ENCODE measurements around the gene PADI1. TPM values are rescaled to one million over a fixed set of nuclear protein-coding genes. Genes with fewer than 3 reads are reported as not detected.

Gene PADI1
- polyA plus RNA-seq, 1 donor from 2014 or later = not detected

DNA sequence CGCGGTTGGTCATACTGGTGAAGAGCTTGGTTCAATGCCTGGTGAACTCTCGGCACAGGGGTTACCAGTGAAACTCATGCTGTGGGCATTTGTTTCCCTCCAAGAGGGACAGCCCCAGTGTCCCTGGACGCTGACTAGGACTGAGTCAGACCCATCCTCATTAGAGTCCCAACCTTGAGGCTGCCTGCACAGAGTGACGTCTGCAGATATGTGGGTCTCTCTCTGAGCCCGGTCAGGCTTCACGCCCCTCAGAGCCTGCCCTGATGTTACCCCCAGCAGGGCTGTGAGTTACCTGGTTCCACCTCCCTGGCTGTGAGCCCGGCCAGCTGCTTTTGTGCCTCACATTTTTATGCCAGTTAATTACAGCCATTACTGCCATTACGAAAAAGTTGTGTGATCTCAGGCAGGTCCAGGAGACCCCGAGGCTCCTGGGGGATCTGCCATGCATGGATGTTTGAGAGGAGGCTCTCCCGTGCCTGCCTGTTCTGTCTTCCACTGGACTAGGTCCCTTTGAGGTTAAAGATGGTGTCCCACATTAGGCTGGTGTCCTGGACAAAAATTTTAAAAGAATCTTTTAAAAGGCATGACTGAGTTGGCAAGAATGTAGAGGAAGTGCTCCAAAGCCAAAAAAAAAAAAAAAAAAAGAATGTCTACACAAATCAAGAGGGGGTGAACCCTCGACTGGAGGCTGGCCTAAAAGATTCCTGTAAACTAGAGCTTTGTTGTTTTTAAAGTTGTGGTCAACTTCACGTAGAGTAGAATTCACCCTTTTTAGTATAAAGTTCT is 36.6 kb upstream of the PADI1 start:
- Mint-ChIP-seq H3K4me3 (no peak overlapping the region), H3K27me3 (peaks cover 9% of the 10 kb centered on the region), H3K9me3 (no peaks in the 10 kb centered on the region), H3K4me1 (peaks cover 0 to 1% (median 0%) of the 10 kb centered on the region in 3 donors), H3K27ac (no peak overlapping the region), H3K36me3 (peaks cover 1% of the 10 kb centered on the region)

DNA sequence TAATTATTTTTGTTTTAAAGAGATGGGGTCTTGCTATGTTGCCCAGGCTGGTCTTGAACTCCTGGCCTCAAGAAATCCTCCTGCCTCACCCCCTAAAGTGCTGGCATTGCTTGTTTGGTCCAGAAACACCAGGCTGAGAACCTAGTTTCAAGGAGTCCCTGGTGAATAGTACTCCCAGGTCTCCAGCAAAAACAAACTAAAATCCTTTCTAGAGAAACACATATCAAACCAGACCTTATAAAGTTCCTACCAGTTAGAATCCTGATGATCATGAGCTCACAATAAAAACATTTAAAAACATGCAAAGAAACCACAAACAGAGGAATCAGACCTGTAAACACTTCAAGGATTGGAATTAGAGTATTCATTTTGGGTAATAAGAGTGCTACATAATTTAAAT is 34.4 kb upstream of the PADI1 start:
- H3K4me3 Mint-ChIP-seq = no peak overlapping the region
- no peak overlapping the region for H3K27ac Mint-ChIP-seq
- peaks cover 14% of the 10 kb centered on the region for H3K27me3 Mint-ChIP-seq
- peaks cover 0 to 3% (median 0%) of the 10 kb centered on the region in 3 donors for H3K9me3 Mint-ChIP-seq
- peaks cover 1% of the 10 kb centered on the region for H3K36me3 Mint-ChIP-seq
- peaks cover 0 to 1% (median 0%) of the 10 kb centered on the region in 3 donors for H3K4me1 Mint-ChIP-seq

DNA sequence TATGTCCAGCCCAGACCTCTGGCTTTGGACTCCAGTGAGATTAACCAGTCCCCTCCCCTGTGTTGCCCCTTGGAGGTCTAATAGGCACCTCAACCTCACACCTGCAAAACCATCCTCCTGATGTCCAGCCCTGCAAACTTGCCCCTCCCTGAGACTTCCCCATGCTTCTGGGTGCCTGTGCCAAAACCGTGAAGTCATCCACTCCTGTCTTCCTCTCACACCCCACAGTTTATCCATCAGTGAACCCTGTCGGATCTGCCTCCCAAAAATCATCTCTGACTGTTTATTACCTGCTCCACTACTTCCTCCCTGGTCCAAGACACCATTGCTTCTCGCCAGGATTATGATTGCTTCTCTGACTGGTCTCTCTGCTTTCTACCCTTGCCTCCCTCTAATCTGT is 31.7 kb upstream of the PADI1 start:
- Mint-ChIP-seq H3K27ac (no peak overlapping the region), H3K4me1 (peaks cover 0 to 1% (median 0%) of the 10 kb centered on the region in 3 donors)

DNA sequence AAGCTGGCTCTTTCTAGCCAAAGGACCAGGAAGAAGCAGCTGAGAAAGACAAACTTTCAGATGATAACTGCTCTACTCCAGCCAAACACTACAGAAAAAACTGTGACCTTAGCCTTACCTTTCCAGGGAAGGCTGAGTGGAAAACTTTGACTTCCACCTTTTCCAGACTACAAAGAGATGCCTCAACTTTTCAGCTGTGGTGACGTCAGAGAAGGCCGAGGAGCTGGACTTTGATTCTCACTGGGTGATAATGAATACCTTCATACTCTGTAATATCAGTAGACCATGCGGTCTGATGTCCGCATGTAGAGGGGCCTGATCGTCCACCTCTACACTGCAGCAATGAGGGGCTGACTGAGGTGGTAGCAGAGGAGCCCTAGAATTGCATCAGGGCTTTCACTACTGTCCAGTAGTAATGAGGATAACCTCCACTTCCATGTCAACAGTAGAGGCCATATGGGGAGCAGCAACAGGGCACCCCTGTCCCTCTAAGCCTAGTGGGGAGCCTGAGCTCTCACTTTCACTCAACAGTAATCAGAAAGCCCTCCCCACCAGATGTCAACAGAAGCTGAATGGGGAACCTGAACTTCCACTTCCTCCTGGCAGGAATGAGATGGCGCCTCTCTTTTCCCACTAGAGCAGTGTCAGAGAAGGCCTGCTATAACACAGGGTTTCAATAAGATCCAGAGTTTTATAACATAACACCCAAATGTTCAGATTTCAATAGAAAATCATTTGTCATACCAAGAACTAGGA is 28.4 kb upstream of the PADI1 start:
- no peaks in the 10 kb centered on the region for H3K36me3 Mint-ChIP-seq
- no peak overlapping the region for H3K4me3 Mint-ChIP-seq
- peaks cover 15% of the 10 kb centered on the region for H3K27me3 Mint-ChIP-seq
- peaks cover 6 to 14% (median 9%) of the 10 kb centered on the region in 3 donors for H3K4me1 Mint-ChIP-seq
- H3K9me3 Mint-ChIP-seq = peaks cover 0 to 3% (median 0%) of the 10 kb centered on the region in 3 donors
- peak overlapping the region in 1 of 3 donors; percentile 8 for H3K27ac Mint-ChIP-seq

More for the DNA sequence above, 31.7 kb upstream of the PADI1 start:
- H3K36me3 Mint-ChIP-seq = no peaks in the 10 kb centered on the region
- peaks cover 0 to 3% (median 0%) of the 10 kb centered on the region in 3 donors for H3K9me3 Mint-ChIP-seq
- H3K27me3 Mint-ChIP-seq = peaks cover 12% of the 10 kb centered on the region
- no peak overlapping the region for H3K4me3 Mint-ChIP-seq

DNA sequence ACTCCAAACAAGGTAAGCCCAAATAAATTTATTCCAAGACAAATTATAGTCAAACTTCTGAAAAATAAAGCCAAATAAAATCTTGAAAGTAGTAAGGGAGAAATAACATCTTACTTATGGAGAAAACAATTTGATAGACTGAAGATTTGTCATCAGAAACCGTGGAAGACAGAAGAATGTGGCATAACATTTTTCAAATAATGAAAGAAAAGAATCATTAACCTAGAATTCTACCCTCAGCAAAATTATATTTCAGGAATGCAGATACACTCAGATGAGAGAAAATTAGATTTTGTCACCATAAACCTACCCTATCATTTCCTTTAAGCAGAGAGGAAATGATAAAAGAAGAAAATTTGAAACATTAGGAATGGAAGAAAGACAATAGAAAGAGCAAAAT is 27.3 kb upstream of the PADI1 start:
- Mint-ChIP-seq H3K36me3 (no peaks in the 10 kb centered on the region), H3K4me1 (peaks cover 8 to 22% (median 17%) of the 10 kb centered on the region in 3 donors), H3K4me3 (no peak overlapping the region), H3K27me3 (peaks cover 12% of the 10 kb centered on the region), H3K27ac (no peak overlapping the region), H3K9me3 (peaks cover 0 to 3% (median 0%) of the 10 kb centered on the region in 3 donors)

DNA sequence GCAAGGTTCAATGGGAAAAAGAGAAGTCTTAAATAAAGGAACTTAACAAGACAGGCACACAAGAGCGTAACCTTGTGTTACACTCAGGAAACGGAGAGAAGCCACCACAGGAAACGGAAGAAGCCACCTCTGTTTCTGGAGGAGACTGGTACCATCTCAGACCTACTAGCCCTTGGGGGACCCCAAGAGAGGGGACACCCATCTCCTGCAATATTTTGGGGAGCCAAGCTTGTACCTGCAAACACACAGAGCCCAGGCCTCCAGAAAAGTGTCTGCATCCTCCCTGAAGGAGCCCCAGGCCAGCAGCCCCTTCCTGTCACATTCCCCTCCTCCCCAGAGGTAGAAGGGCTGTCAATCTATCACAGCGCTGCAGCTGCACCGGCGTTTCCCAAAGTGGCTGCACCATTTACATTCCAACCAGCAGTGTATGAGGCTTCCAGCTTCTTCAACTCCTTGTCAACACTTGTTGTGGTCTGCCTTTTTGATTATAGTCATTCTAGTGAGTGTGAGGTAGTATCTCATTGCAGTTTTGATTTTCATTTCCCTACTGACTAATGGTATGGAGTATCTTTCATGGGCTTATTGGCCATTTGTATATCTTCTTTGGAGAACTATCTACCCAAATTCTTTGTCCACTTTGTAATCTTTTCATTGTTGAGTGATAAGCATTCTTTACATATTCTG is 23.0 kb upstream of the PADI1 start:
- H3K36me3 Mint-ChIP-seq = no peaks in the 10 kb centered on the region
- H3K4me3 Mint-ChIP-seq = peak overlapping the region in 2 of 4 donors; percentile 10 to 61
- H3K27me3 Mint-ChIP-seq = peaks cover 4% of the 10 kb centered on the region
- peaks cover 8 to 28% (median 22%) of the 10 kb centered on the region in 3 donors for H3K4me1 Mint-ChIP-seq
- H3K9me3 Mint-ChIP-seq = no peaks in the 10 kb centered on the region
- peak overlapping the region in 1 of 3 donors; percentile 72 for H3K27ac Mint-ChIP-seq

DNA sequence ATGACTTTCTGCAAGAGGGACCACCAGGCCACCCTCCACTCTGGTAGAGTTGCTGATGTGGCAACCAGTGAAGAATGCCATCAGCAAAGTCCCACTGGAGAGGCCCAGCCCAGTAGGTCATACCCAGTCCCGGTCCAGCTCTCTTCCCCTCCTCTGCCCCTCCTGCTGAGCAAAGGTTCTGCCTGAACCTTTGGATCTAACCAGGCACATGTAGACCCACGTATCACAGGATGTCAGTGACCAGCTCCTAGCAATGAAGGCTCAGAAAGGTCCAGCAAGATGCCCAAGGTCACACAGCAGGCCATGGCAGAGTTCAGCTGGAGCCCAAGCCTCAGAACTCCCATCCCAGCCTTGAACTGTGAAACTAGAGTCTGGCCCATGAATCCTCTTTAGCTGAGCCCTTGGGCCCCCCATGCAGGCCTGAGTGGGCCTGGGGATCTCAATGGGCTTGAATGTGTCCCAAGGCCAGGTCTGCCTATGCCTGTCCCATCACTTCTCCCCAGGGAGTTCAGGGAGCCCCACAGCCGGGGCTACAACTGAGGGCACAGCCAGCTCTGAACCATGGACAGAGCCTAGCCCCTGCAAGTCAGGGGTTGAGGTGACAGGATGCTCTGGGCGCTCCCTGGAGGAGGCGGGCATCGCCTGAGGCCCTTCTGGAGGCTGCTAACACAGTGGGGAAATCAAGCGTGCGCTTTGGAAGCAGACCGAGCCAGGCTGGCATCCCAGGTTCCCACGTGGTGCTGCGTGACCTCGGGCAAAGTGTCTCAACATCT is 21.4 kb upstream of the PADI1 start:
- H3K27me3 Mint-ChIP-seq = peaks cover 2% of the 10 kb centered on the region
- peaks cover 8 to 30% (median 22%) of the 10 kb centered on the region in 3 donors for H3K4me1 Mint-ChIP-seq
- H3K4me3 Mint-ChIP-seq = no peak overlapping the region
- H3K27ac Mint-ChIP-seq = no peak overlapping the region
- H3K36me3 Mint-ChIP-seq = no peaks in the 10 kb centered on the region
- peaks cover 0 to 7% (median 3%) of the 10 kb centered on the region in 3 donors for H3K9me3 Mint-ChIP-seq

DNA sequence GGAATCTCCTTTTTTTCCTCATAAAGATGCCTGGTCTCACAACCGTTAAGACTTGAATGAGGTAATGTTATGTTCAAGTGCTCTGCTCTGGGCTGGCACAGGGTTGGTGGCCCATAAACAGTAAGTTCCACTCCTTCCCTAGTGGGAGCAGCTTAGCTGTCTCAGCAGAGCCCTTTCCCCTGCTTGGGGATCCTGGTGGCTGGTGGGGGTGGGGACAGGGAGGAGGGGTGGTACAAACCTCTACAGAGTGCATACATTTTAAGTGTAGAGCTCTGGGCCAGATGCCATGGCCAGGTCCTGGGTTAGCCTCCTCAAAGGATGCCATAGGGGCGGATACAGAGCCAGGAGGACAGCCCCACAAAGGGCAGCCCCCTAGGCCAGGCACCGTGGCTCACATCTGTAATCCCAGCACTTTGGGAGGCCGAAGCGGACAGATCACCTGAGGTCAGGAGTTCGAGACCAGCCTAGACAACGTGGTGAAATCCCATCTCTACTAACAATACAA is 20.7 kb upstream of the PADI1 start:
- Mint-ChIP-seq H3K4me3 (no peak overlapping the region), H3K27ac (no peak overlapping the region), H3K27me3 (no peaks in the 10 kb centered on the region), H3K36me3 (no peaks in the 10 kb centered on the region), H3K9me3 (peaks cover 3 to 13% (median 3%) of the 10 kb centered on the region in 3 donors), H3K4me1 (peaks cover 8 to 30% (median 22%) of the 10 kb centered on the region in 3 donors)

DNA sequence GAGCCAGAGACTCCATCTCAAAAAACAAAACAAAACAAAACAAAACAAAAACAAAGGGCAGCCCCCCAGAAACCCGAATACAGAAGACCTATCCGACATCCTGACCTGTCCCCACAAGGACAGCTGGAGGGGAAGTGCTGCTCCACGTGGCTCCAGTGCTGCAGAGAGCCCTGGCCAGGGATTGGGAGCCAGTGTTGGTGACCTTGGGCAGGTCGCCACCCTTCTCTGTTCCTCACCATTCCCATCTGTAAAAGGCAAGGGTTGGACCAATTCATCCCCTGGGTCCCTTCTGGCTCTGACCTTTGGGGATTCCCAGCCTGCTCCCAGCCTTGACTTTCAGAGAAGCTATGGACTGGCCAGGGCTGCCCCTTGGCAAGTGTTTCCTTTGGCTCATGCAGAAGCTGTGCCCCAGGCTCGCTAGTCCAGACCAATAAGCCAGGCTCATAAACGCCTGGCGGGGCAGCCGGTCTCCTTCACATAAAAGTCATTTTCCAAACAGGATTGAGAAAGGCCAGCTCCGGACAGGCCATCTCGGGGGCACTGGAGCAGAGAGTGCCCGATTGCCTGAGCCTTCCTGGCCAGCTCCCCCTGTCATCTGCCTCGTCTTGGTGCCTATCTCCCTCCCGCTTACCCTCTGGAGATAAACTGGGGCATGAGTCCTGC is 20.0 kb upstream of the PADI1 start:
- H3K27me3 Mint-ChIP-seq = no peaks in the 10 kb centered on the region
- peaks cover 8 to 30% (median 22%) of the 10 kb centered on the region in 3 donors for H3K4me1 Mint-ChIP-seq
- H3K27ac Mint-ChIP-seq = no peak overlapping the region

DNA sequence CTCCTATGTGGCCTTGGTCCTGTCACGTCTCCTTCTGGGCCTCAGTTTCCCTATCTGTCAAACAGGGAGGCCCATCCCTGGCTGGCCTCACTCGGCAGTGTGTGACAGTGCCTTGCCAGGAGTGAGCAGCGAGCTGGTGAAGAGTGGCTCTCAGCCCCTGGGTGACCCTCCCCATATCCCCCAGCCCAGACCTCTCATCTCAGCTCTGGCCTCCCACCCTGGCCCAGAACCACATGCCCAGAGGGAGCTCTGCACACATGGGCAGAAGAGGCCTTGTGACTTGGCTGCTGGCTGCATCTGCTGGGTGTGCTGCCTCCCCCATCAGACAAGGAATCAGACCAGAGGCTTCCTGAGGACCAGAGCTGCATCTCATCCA is 19.5 kb upstream of the PADI1 start:
- H3K4me3 Mint-ChIP-seq = peak overlapping the region in 1 of 4 donors; percentile 65
- H3K27me3 Mint-ChIP-seq = no peaks in the 10 kb centered on the region
- H3K4me1 Mint-ChIP-seq = peaks cover 7 to 26% (median 17%) of the 10 kb centered on the region in 3 donors

More for the DNA sequence above, 20.0 kb upstream of the PADI1 start:
- Mint-ChIP-seq H3K9me3 (peaks cover 3 to 13% (median 4%) of the 10 kb centered on the region in 3 donors), H3K36me3 (no peaks in the 10 kb centered on the region), H3K4me3 (no peak overlapping the region)

DNA sequence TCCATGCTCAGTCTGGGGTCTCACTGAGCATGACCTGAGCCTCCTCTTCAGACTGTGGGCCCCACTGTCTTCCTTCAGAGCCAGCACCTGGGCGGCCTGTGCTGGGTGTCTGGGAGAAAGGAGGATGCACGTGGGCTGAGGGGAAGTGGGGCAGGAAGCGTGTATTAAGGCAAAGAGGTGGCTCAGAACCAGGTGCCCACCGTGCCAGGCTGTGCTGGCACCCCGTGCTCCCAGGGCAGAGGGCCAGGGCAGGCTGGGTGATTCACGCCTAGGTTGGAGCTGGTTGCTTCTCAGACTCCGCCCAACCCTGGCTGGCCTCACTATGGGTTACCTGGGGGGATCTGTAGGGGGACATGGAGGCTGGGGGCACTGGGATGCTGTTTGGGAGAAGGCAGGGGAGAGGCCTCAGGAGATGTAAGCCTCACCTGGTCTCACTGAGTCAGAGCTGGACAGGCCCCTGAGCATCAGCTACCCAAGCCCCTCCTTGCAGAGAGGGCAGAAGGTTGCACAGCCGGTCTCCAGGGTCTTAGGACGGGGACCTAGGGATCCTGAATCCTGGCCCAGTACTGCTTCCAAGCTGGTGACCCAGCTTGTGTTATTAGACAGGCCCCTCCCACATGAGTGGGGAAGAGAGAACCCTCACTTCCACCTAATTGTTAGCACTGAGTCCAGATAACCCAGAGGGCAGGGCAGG is 18.6 kb upstream of the PADI1 start:
- Mint-ChIP-seq H3K9me3 (peaks cover 3 to 13% (median 4%) of the 10 kb centered on the region in 3 donors), H3K4me1 (peaks cover 3 to 22% (median 9%) of the 10 kb centered on the region in 3 donors), H3K27me3 (no peaks in the 10 kb centered on the region), H3K4me3 (peak overlapping the region in 1 of 4 donors; percentile 80), H3K27ac (peak overlapping the region in 1 of 3 donors; percentile 31), H3K36me3 (no peaks in the 10 kb centered on the region)

More for the DNA sequence above, 19.5 kb upstream of the PADI1 start:
- no peaks in the 10 kb centered on the region for H3K36me3 Mint-ChIP-seq
- peaks cover 3 to 13% (median 4%) of the 10 kb centered on the region in 3 donors for H3K9me3 Mint-ChIP-seq
- no peak overlapping the region for H3K27ac Mint-ChIP-seq

DNA sequence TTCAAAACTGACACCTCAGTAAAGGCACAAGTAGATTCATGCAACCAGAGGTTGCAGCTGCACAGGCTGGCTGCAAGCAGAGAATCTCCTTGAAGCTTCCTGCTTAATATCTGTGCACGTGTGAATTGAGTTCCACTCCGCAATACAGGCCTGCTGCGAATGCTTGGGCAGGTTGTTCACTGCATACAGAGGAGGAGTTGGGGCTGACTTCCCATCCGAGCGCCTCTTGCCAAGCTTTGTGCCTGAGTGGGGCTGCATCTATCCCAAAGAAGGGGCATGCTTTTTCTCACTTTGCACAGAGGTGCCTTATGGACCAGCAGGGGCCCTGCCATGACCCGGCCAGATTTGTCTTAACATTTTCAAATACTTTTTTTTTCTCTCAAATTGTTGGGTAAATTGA is 17.9 kb upstream of the PADI1 start:
- no peaks in the 10 kb centered on the region for H3K36me3 Mint-ChIP-seq

DNA sequence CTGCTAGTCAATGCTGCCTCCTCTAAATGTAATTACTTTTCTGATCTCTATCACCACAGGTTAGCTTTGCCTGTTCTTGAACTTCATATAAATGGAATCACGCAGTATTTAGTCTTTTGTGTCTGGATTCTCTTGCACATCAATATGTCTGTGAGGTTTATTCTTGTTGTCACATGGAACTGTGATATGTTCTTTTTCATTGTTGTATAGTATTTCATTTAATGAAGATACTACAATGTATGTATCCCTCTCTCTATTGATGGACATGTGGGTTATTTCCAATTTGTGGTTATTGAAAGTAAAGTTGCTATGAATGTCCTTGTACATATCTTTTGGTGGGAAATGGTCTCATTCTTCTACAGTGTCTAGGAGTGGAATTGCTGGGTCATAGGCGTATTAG is 16.7 kb upstream of the PADI1 start:
- Mint-ChIP-seq H3K9me3 (peaks cover 3 to 13% (median 4%) of the 10 kb centered on the region in 3 donors), H3K27me3 (no peaks in the 10 kb centered on the region), H3K4me1 (peaks cover 2 to 21% (median 4%) of the 10 kb centered on the region in 3 donors), H3K36me3 (no peaks in the 10 kb centered on the region), H3K27ac (no peak overlapping the region), H3K4me3 (peak overlapping the region in 1 of 4 donors; percentile 15)

More for the DNA sequence above, 17.9 kb upstream of the PADI1 start:
- Mint-ChIP-seq H3K4me3 (peak overlapping the region in 1 of 4 donors; percentile 80), H3K27ac (no peak overlapping the region), H3K9me3 (peaks cover 3 to 13% (median 4%) of the 10 kb centered on the region in 3 donors), H3K4me1 (peaks cover 2 to 19% (median 2%) of the 10 kb centered on the region in 3 donors), H3K27me3 (no peaks in the 10 kb centered on the region)

Data from IgD-negative memory B cell (primary cell).